ENCODE data around the gene CPNE8.

- TF ChIP-seq CTCF (IDR thresholded peaks at IDR 0.05; ENCODE audit: poor library complexity) (no peak), EZH2 (IDR thresholded peaks at IDR 0.05; ENCODE audit: borderline replicate concordance) (no peak)
Measured at GRCh38 chr12:38907201-38907923, 2.0 kb upstream of the CPNE8 start.

Data from hepatocyte (in vitro differentiated cells).